Activated T-helper 9 cell treated with anti-CD3 and anti-CD28 coated beads, Interleukin-2, amount 50 U/mL, for 16 hours (primary cell): Measurements from ENCODE around the gene ADGRB2.

Experiments used
- DNase-seq: peaks from one replicate; pipeline ENCODE4 v3.0.0-alpha.2; 2020; ENCODE audit warnings: low read depth

The ADGRB2 gene, protein sequence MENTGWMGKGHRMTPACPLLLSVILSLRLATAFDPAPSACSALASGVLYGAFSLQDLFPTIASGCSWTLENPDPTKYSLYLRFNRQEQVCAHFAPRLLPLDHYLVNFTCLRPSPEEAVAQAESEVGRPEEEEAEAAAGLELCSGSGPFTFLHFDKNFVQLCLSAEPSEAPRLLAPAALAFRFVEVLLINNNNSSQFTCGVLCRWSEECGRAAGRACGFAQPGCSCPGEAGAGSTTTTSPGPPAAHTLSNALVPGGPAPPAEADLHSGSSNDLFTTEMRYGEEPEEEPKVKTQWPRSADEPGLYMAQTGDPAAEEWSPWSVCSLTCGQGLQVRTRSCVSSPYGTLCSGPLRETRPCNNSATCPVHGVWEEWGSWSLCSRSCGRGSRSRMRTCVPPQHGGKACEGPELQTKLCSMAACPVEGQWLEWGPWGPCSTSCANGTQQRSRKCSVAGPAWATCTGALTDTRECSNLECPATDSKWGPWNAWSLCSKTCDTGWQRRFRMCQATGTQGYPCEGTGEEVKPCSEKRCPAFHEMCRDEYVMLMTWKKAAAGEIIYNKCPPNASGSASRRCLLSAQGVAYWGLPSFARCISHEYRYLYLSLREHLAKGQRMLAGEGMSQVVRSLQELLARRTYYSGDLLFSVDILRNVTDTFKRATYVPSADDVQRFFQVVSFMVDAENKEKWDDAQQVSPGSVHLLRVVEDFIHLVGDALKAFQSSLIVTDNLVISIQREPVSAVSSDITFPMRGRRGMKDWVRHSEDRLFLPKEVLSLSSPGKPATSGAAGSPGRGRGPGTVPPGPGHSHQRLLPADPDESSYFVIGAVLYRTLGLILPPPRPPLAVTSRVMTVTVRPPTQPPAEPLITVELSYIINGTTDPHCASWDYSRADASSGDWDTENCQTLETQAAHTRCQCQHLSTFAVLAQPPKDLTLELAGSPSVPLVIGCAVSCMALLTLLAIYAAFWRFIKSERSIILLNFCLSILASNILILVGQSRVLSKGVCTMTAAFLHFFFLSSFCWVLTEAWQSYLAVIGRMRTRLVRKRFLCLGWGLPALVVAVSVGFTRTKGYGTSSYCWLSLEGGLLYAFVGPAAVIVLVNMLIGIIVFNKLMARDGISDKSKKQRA (N-terminal part only)

DNA sequence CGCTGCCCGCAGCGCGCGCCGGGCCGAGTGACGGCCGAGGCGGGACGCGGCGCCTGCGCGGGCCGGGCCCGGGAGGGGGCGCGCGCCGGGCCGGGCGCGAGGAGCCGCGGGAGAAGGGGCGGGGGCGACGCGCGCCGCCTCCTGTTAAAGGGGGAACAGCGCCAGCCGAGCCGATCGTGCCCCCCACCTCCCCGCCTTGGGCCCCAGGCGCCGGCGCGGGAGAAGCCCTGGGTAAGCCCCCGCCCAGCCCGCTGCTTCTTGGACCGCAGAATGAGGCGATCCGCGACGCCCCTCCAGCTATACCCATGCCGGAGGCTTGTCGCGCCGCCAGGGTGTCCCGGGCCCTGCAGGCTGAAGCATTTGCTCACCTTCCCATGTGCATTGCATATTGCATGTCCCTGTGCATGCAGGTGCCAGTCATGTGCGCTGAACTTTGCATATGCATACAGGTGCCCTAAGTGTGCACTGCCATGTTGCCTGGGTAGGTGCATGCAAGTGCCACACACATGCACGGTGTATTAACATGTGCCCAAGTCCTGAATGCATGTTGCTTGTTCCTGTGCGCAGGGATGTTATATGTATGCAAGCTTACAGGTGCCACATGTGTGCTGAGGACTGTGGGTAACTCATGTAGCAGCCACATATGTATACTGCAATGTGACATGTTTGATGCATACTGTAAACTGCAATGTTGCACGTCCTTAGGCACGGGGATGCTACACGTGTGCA, at the start of gene ADGRB2:
TSS of gene ADGRB2 (minus strand) at position 29 of the 729 bp plus-strand sequence. CDS start 7,119 bp downstream, outside the sequence.
- no peak for DNase-seq

- no peak for DNase-seq
Measured at GRCh38 chr1:31812158-31812829, 48.2 kb upstream of the ADGRB2 start.

DNA sequence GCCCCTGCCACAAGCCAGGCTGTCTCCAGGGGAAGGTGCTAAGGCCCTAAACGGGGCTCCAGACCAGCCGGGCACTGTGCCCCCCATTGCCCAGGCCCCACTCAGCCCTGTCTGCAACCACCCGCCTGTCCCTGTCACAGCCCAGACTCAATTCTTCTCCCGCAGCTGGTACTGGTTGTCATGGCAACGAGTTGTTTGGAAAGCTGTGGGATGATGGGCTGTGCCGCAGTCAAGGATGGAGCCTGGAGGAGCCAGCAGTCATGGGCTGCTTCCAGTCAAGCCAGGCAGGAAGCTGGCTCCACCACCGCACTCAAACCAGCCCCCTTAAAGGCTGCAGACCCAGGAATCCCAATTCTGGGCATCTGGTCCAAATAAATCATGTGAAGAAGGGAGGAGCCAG, 47.5 kb upstream of the ADGRB2 start:
- DNase-seq: no peak

DNA sequence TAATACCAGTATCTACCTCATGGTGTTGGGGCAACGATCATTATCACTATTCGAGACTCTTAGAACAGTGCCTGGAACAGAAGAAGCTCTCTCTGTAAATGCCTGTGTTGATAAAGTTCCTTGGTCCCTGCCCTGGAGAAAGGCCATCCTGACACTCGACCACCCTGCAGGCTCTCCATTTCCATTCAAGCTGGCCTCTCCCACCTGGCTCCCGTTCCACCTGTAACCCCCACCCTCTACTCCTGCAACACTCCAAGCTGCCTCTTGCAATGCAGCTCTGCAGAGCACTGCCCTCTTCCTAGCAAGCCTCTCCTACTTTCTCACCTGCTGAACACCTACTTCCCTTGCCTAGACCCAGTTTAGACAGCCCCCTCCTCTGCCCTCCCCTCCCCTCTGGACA, 45.6 kb upstream of the ADGRB2 start:
- no peak for DNase-seq

GRCh38 chr1:31807273-31808048, 43.3 kb upstream of the ADGRB2 start:
- DNase-seq: no peak

DNA sequence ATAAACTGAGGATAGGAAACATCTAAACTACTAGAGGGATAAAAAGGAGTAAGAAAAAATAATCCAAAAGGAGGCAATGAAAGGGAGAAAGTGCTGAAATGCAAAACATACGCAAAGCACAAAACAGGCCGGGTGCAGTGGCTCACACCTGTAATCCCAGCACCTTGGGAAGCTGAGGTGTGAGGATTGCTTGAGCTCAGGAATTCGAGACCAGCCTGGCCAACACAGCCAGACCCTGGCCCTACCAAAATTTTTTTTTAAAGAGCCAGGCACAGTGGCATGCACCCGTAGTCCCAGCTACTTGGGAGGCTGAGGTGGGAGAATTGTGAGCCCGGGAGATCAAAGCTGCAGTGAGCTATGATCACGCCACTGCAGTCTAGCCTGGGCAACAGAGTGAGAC, 41.2 kb upstream of the ADGRB2 start:
- DNase-seq: no peak

DNA sequence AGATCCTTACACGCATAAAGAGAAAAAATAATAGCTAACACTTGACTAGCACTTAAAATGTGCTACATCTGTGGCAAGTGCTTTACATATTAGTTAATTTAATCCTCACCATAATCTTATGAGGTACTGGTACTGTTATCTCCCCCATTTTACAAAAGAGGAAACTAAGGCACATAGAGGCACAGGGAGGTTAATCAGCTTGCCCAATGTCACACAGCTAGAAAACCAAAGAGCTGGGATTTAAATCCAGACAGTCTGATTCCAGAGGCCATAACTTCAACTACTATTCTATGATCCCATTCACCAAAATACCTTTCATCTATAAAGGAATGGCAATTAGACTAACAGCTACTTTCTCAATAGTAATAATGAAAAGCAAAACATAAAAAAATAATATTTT, 40.0 kb upstream of the ADGRB2 start:
- no peak for DNase-seq

GRCh38 chr1:31803610-31804009, 39.5 kb upstream of the ADGRB2 start:
- DNase-seq: no peak

DNA sequence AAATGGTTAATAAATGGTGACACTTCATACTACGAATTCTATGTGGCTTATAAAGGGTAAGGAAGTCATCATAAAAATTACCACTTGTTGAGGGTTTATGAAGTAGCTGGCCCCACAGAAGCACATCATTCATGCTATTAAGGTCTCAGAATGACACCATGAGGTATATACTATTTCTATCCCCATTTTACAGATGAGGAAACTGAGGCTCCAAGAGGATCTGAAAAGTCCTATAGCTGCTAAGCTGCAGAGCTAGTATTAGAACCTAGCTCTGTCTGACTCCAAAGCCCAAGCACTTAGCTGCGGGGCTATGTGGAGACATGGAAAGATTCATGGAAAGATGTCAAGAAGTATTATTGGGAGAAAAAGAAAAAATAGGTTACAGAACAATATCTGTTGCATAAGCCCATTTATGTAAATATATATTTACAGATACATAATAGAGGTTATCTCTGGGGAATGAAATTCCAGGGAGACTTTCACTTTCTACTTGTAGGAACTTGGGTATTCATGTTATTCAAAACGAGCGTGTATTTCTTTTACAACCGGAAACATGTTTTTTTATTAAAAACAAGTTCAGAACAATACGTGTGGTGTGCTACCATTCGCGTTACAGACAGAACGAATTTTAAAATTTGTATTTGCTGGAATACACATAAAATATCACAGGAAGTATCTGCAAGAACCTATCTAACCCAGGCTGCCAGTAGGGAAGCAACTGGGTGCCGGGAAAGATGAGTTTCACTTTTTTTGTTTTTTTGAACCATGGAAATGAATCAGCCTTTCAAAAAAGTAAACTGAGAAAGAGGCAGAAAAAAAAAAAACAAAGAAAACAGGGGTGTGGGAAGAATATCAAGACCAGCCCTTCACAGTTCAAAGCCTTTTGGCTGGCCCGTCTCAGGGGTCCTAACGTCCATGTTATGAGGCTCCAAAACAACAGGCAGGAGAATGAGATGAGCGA, 38.3 kb upstream of the ADGRB2 start:
- no peak for DNase-seq

DNA sequence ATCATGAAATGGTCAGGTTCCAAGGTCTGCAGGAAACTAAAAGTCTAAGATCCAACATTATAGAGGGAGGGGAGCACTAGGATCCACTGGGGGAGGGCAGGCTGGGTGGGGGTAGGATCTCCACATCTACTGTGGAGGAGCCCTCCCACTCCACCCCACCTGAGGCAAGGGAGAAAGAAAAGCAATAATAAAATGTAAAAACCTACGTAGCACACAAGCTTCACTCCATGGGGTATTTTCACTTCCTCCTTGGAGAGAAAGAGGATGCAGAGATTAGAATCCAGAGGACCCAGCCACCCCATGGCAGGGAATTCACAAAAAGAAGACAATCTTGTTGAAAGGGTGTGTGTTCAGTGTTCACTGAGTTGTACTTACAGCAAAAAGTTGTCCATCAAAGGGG, 37.3 kb upstream of the ADGRB2 start:
- no peak for DNase-seq

- DNase-seq: no peak
Measured at GRCh38 chr1:31800674-31800967, 36.5 kb upstream of the ADGRB2 start.

GRCh38 chr1:31799895-31800673, 35.9 kb upstream of the ADGRB2 start:
- DNase-seq: no peak

GRCh38 chr1:31799196-31799894, 35.2 kb upstream of the ADGRB2 start:
- DNase-seq: no peak

- DNase-seq: no peak
Measured at GRCh38 chr1:31798433-31799195, 34.5 kb upstream of the ADGRB2 start.

DNA sequence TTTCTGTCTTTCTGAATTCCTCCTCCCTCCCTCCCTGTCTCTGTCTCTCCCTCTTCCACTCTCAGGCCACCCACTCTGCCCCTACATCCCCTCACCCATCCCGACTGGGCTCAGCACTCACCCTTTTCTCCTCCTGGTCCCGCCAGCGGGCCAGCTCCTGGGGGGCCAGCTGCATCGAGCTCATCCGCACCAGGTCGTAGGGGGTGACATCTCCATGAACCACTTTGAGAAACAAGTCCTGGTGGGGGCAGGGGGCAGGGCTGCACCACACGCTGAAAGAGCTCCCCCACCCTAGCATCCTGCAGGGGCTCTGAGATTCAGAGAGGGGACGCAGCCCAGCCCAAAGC, 33.9 kb upstream of the ADGRB2 start:
- no peak for DNase-seq

DNA sequence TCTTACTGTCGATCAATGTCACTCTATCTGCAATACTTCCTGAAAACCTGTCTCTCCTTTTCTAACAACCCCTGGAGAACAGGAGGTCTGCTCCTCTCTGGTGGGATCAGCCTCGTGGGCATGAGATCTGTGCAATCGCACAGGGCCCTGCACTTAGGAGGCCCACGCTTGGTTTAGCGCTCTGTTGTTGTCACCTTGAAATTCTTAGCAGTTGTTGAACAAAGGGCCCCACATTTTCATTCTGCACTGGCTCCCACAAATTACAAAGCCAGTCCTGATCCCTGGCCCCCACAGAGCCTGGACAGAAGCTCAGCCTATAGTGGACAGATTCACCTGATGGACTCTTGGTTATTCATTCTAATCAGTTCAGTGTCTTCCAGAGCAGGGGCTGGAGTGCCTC, 33.1 kb upstream of the ADGRB2 start:
- no peak for DNase-seq

DNA sequence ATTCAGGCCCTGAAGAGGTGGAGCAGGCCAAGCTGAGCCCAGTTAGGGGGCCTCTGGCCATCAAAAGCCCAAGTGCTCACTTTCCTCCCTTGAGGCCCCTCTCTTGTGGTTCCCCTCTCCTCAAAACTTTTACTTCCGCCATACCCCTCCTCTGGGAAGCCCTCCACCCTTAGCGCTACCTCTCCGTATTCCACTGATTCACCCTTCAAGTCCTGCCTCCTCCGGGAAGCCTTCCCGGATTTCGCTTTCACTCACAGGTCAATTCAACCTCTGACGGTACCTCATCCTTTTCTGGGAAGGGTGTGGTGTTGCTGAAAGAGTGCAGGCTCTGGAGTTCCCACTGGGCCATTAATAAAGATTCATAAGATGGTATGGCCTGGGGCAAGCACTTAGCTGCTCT, 32.6 kb upstream of the ADGRB2 start:
- no peak for DNase-seq
